Measurements from ENCODE around the gene IMPACT. TPM values are rescaled to one million over a fixed set of nuclear protein-coding genes. Genes with fewer than 3 reads are reported as not detected.

Gene IMPACT
- total RNA-seq, 1 donor from 2014 or later: 38.2 TPM

GRCh38 chr18:24485681-24486080 is 59.2 kb downstream of the IMPACT start:
- no peak for DNase-seq (ENCODE audit: low spot score in 2 of 2)
- TF ChIP-seq CTCF (IDR thresholded peaks at IDR 0.05): no peak
- H3K27me3 ChIP-seq: no peaks in the 10 kb centered on the region
- H3K4me3 ChIP-seq: no peak overlapping the region
- no peaks in the 10 kb centered on the region for H3K36me3 ChIP-seq
- no peaks in the 10 kb centered on the region for H3K9me3 ChIP-seq
- intact Hi-C loops (cut with DNase I): loop anchor here (2.0 to 5.0 kb wide), 2 partner anchors 241 to 308 kb away; no protein-coding TSS in a partner anchor
- H3K27ac ChIP-seq: no peak overlapping the region
- no peaks in the 10 kb centered on the region for H3K4me1 ChIP-seq

GRCh38 chr18:24486684-24487083 is 60.2 kb downstream of the IMPACT start:
- no peaks in the 10 kb centered on the region for H3K4me1 ChIP-seq
- no peaks in the 10 kb centered on the region for H3K27me3 ChIP-seq
- H3K27ac ChIP-seq: no peak overlapping the region
- intact Hi-C loops (cut with DNase I): loop anchor here (2.0 to 5.0 kb wide), 2 partner anchors 240 to 309 kb away; no protein-coding TSS in a partner anchor
- no peak overlapping the region for H3K4me3 ChIP-seq
- H3K9me3 ChIP-seq: no peaks in the 10 kb centered on the region
- H3K36me3 ChIP-seq: no peaks in the 10 kb centered on the region
- no peak for DNase-seq (ENCODE audit: low spot score in 2 of 2)
- no peak for TF ChIP-seq CTCF (IDR thresholded peaks at IDR 0.05)

- TF ChIP-seq CTCF (IDR thresholded peaks at IDR 0.05): peak; percentile 34 to 80 (median 79)
- intact Hi-C loops (cut with DNase I): loop anchor here (1.0 to 5.0 kb wide), 2 partner anchors 130 to 312 kb away; no protein-coding TSS in a partner anchor
- Histone ChIP-seq H3K36me3 (no peaks in the 10 kb centered on the region), H3K4me3 (no peak overlapping the region), H3K27ac (no peak overlapping the region), H3K27me3 (no peaks in the 10 kb centered on the region), H3K9me3 (no peaks in the 10 kb centered on the region), H3K4me1 (no peaks in the 10 kb centered on the region)
- no peak for DNase-seq (ENCODE audit: low spot score in 2 of 2)
These were observed 62.5 kb downstream of the IMPACT start for GRCh38 chr18:24488824-24489493.

GRCh38 chr18:24490539-24490938 is 64.1 kb downstream of the IMPACT start:
- Histone ChIP-seq H3K4me1 (no peaks in the 10 kb centered on the region), H3K4me3 (no peak overlapping the region), H3K36me3 (no peaks in the 10 kb centered on the region), H3K9me3 (no peaks in the 10 kb centered on the region), H3K27ac (no peak overlapping the region), H3K27me3 (no peaks in the 10 kb centered on the region)
- TF ChIP-seq CTCF (IDR thresholded peaks at IDR 0.05): no peak
- intact Hi-C loops (cut with DNase I): no loop called here
- DNase-seq (ENCODE audit: low spot score in 2 of 2): no peak

- H3K36me3 ChIP-seq: no peaks in the 10 kb centered on the region
- intact Hi-C loops (cut with DNase I): no loop called here
- H3K9me3 ChIP-seq: no peaks in the 10 kb centered on the region
- H3K4me3 ChIP-seq: no peak overlapping the region
- H3K27me3 ChIP-seq: no peaks in the 10 kb centered on the region
- no peaks in the 10 kb centered on the region for H3K4me1 ChIP-seq
- no peak for DNase-seq (ENCODE audit: low spot score in 2 of 2)
- no peak for TF ChIP-seq CTCF (IDR thresholded peaks at IDR 0.05)
- H3K27ac ChIP-seq: no peak overlapping the region
These were observed 65.7 kb downstream of the IMPACT start for GRCh38 chr18:24491927-24492834.

Data from ascending aorta (tissue), 2 donors.